Ishikawa (cell line): ENCODE results near the gene GRM1.

Source experiments
- CEBPB ChIP-seq: IDR thresholded peaks from 2 replicates; pipeline ENCODE4 v1.6.1; 2012
- CREB1 ChIP-seq: IDR thresholded peaks from 2 replicates; pipeline ENCODE4 v1.6.1; 2012; ENCODE audit warnings: low read depth
- EGR1 ChIP-seq: IDR thresholded peaks from 2 replicates; pipeline ENCODE4 v1.6.1; 2012
- EP300 ChIP-seq: IDR thresholded peaks from 2 replicates; pipeline ENCODE4 v1.6.1; 2012; ENCODE audit warnings: borderline replicate concordance
- FOXM1 ChIP-seq: IDR thresholded peaks from 2 replicates; pipeline ENCODE4 v1.6.1; 2012; ENCODE audit warnings: low read depth, borderline replicate concordance
- NFIC ChIP-seq: IDR thresholded peaks from 2 replicates; pipeline ENCODE4 v1.6.1; 2012
- RAD21 ChIP-seq: IDR thresholded peaks from 2 replicates; pipeline ENCODE4 v1.6.1; 2012; ENCODE audit warnings: low read depth
- TAF1 ChIP-seq: IDR thresholded peaks from 2 replicates; pipeline ENCODE4 v1.6.1; 2012; ENCODE audit warnings: low read depth, mild to moderate bottlenecking
- TCF12 ChIP-seq: IDR thresholded peaks from 2 replicates; pipeline ENCODE4 v1.6.1; 2012; ENCODE audit warnings: low read depth
- TEAD4 ChIP-seq: IDR thresholded peaks from 2 replicates; pipeline ENCODE4 v1.6.1; 2012
- YY1 ChIP-seq: IDR thresholded peaks from 2 replicates; pipeline ENCODE4 v1.6.1; 2012; ENCODE audit warnings: low read depth
- ZBTB7A ChIP-seq: IDR thresholded peaks from 2 replicates; pipeline ENCODE4 v1.6.1; 2012; ENCODE audit warnings: low read depth
- TF ChIP-seq, protein P1 (sequence below): IDR thresholded peaks from 2 replicates; pipeline ENCODE4 v1.6.1; 2012
- TF ChIP-seq, protein P2 (sequence below): IDR thresholded peaks from 2 replicates; pipeline ENCODE4 v1.6.1; 2012; ENCODE audit warnings: low read depth, mild to moderate bottlenecking
- TF ChIP-seq, protein P3 (sequence below): IDR thresholded peaks from 2 replicates; pipeline ENCODE4 v1.6.1; 2012

GRM1 gene

DNA sequence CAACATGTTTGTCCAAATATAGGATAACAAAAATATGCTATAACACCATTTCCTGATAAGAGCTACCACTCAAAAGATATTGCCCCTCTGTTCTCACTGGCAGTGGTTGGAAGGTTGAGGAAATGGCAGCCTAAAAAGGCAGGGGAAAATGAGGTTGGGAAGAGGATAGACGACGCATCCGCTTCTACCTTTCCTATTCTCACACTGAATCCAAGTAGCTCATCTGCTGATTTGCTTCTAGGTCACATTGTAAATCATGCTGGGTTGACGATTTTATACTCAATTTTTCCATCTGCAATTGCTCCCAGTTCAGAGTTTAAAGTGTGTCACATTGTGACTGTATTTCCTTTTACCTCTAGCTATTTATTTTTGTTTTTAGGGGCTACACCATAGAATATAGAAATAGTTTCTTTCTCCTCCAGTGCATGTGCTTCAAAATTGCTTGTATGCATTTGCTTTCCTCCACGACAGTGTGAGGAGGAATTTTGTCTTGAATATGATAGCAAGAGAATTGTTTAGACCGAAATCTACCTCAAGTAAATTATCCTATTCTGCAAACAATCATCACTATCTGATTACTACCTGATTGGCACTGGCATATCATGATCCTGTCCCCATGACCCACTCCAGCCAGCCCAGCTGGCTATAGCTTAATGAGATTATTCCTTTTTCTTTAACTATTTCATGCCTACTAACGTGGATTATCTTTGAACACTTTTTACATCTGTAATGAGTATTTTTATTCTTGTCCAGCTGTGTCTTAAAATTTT, 335.2 kb downstream of the GRM1 start:
- no peak for TF ChIP-seq EGR1
- TF ChIP-seq YY1 = no peak
- TF ChIP-seq ZBTB7A = no peak
- TF ChIP-seq CEBPB = no peak
- no peak for TF ChIP-seq CREB1
- TF ChIP-seq, protein P1, sequence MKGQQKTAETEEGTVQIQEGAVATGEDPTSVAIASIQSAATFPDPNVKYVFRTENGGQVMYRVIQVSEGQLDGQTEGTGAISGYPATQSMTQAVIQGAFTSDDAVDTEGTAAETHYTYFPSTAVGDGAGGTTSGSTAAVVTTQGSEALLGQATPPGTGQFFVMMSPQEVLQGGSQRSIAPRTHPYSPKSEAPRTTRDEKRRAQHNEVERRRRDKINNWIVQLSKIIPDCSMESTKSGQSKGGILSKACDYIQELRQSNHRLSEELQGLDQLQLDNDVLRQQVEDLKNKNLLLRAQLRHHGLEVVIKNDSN = no peak
- no peak for TF ChIP-seq TCF12
- TF ChIP-seq FOXM1 = no peak
- TF ChIP-seq NFIC = no peak
- TF ChIP-seq TEAD4 = no peak
- TF ChIP-seq, protein P2, sequence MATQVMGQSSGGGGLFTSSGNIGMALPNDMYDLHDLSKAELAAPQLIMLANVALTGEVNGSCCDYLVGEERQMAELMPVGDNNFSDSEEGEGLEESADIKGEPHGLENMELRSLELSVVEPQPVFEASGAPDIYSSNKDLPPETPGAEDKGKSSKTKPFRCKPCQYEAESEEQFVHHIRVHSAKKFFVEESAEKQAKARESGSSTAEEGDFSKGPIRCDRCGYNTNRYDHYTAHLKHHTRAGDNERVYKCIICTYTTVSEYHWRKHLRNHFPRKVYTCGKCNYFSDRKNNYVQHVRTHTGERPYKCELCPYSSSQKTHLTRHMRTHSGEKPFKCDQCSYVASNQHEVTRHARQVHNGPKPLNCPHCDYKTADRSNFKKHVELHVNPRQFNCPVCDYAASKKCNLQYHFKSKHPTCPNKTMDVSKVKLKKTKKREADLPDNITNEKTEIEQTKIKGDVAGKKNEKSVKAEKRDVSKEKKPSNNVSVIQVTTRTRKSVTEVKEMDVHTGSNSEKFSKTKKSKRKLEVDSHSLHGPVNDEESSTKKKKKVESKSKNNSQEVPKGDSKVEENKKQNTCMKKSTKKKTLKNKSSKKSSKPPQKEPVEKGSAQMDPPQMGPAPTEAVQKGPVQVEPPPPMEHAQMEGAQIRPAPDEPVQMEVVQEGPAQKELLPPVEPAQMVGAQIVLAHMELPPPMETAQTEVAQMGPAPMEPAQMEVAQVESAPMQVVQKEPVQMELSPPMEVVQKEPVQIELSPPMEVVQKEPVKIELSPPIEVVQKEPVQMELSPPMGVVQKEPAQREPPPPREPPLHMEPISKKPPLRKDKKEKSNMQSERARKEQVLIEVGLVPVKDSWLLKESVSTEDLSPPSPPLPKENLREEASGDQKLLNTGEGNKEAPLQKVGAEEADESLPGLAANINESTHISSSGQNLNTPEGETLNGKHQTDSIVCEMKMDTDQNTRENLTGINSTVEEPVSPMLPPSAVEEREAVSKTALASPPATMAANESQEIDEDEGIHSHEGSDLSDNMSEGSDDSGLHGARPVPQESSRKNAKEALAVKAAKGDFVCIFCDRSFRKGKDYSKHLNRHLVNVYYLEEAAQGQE = no peak
- TF ChIP-seq EP300 = no peak
- TF ChIP-seq RAD21 = no peak
- TF ChIP-seq, protein P3, sequence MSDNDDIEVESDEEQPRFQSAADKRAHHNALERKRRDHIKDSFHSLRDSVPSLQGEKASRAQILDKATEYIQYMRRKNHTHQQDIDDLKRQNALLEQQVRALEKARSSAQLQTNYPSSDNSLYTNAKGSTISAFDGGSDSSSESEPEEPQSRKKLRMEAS = no peak
- no peak for TF ChIP-seq TAF1

DNA sequence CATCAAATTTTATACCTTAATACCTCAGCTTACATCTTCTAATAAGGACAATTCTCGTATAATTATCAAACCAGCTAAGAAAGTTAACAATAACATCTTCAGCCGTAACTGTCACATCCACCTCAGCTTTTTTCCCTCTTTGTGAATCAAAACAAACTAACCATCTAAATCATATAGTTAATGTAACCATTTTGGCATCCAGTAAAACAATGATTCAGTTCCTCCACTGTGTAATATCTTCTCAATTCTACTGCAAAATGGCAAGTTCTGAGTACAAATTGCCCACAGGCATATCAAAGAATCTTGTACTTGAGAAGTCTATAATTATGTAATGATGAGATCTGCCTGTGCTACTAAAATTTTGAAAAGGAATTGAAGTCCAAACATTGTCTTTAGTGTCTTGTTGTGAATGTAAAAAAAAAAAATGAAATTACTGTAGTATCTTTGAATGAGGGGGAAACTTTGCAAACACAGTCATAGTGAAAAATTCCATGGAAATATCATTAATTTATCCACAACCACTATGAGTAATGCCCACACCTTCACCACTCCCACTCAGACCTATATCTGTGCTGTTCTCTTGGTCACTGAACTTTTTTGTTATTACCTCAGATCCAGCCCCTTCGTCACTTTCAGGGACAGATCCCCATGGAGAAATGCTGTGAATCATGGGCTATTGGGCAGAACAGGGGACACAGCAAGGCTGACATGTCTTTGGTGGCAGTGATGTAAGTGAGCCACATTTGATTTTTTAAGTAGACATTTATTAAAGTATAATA, 336.1 kb downstream of the GRM1 start:
- TF ChIP-seq, protein P2 = no peak
- TF ChIP-seq NFIC = no peak
- no peak for TF ChIP-seq TEAD4
- no peak for TF ChIP-seq YY1
- TF ChIP-seq, protein P1 = no peak
- TF ChIP-seq TCF12 = no peak
- TF ChIP-seq RAD21 = no peak
- TF ChIP-seq FOXM1 = no peak
- no peak for TF ChIP-seq ZBTB7A
- TF ChIP-seq EGR1 = no peak

DNA sequence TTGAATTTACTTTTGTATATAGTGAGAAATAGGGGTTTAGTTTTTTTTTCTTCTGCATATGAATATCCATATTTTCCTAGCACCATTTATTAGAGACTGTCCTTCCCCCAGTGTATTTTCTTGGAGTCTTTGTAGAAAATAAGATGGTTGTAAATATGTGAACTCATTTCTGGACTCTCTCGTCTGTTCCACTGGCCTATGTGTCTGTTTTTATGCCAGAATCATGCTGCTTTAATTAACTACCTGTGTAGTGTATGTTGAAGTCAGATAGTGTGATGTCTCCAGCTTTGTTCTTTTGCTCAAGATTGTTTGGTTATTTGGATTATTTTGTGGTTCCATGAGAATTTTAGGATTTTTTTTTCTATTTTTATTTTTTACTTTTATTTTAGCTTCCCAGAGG, 338.2 kb downstream of the GRM1 start:
- TF ChIP-seq ZBTB7A (no peak), EGR1 (no peak), CEBPB (no peak), TCF12 (no peak), CREB1 (no peak), FOXM1 (no peak), TAF1 (no peak), RAD21 (no peak), YY1 (no peak), EP300 (no peak), NFIC (no peak), TEAD4 (no peak)
- TF ChIP-seq, protein P3 = no peak
- TF ChIP-seq, protein P1 = no peak
- TF ChIP-seq, protein P2 = no peak
